Activated T-cell treated with anti-CD3 and anti-CD28 coated beads, Interleukin-2, amount 50 U/mL, for 24 hours (primary cell): ENCODE data around the gene PCDHGC5.
A peak's percentile ranks its signal among the peaks of the same experiment; 100 is the strongest.

ENCODE experiments used
- DNase-seq: peaks from one replicate; pipeline ENCODE4 v3.0.0-alpha.2; 2020
- H3K27ac Mint-ChIP-seq: 2 replicates; pipeline ENCODE4 v1.8.0; 2020; ENCODE audit warnings: mild to moderate bottlenecking, mixed read lengths
- H3K27me3 Mint-ChIP-seq: 2 replicates; pipeline ENCODE4 v1.8.0; 2020; ENCODE audit warnings: mixed read lengths
- H3K36me3 Mint-ChIP-seq: 2 replicates; pipeline ENCODE4 v1.8.0; 2020; ENCODE audit warnings: low read depth, mixed read lengths
- H3K4me1 Mint-ChIP-seq: 2 replicates; pipeline ENCODE4 v1.8.0; 2020; ENCODE audit warnings: low read depth, mixed read lengths
- H3K4me3 Mint-ChIP-seq: 2 replicates; pipeline ENCODE4 v1.8.0; 2020; ENCODE audit warnings: mild to moderate bottlenecking, moderate library complexity, mixed read lengths
- H3K9me3 Mint-ChIP-seq: 2 replicates; pipeline ENCODE4 v1.8.0; 2020; ENCODE audit warnings: mixed read lengths

PCDHGC5 gene

DNA sequence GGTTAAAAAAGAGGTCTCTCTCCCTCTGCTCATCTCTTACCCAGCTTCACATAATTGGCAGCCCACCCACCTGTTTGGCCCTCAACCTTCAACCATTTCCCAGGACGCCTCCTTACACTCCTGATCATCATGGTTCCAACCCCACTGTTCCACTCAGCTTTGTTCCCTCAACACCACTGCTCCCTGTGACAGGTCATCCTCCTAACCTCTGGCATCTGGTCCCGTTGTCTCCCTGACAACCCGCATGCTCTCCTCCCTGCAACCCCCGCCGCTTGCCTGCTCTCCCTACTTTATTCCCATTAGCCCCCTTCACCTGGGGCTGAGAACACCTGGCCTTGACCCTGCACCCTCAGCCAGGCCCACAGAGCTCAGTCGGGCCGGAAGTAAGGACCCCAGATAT lies 12.9 kb downstream of the PCDHGC5 start:
- no peaks in the 10 kb centered on the region for H3K9me3 Mint-ChIP-seq
- no peaks in the 10 kb centered on the region for H3K4me1 Mint-ChIP-seq
- H3K27me3 Mint-ChIP-seq = peaks cover 23% of the 10 kb centered on the region
- no peak for DNase-seq
- H3K36me3 Mint-ChIP-seq = no peaks in the 10 kb centered on the region
- H3K27ac Mint-ChIP-seq = no peak overlapping the region
- no peak overlapping the region for H3K4me3 Mint-ChIP-seq

DNA sequence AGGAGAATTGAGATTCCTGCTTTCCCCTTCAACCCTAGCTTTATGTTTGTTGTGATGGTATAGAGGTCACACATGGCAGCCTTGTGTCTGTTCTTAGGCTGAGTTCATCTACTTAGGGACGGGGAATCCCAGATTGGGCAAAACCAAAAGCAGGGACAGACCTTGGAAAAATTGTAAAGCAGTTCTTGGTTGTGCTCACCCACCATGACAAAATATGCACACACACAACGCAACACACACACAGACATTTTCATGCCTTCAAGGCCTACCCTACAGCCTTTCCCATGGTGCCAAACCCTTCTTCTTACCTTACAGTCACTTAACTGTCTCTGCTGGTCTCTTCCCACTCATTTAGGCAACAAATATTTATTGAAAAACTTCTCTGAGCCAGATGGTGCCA lies 14.8 kb downstream of the PCDHGC5 start:
- Mint-ChIP-seq H3K27ac (no peak overlapping the region), H3K4me3 (no peak overlapping the region), H3K27me3 (peaks cover 11% of the 10 kb centered on the region), H3K4me1 (peaks cover 2% of the 10 kb centered on the region), H3K9me3 (no peaks in the 10 kb centered on the region), H3K36me3 (no peaks in the 10 kb centered on the region)
- DNase-seq = no peak

DNA sequence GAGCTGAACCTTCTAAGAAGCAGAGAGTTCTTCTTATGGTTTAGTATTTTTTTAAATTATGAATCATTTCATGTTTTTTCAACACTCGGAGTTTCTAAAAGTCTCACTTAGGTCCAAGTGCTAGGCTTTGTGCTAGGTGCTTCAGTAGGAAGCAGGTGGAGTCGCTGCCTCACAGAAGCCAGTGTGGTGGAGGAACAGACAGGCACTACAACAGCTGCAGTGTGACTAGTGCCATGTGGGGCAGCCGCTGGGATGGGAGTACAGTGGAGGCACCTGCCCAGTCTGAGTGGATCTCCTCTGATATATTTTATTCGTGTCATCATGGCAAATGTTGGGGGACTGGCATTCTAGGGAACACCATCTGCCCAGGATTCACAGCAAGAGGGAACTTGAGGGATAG lies 15.3 kb downstream of the PCDHGC5 start:
- Mint-ChIP-seq H3K9me3 (no peaks in the 10 kb centered on the region), H3K4me1 (peaks cover 6% of the 10 kb centered on the region), H3K27ac (no peak overlapping the region), H3K4me3 (no peak overlapping the region), H3K27me3 (peaks cover 8% of the 10 kb centered on the region), H3K36me3 (no peaks in the 10 kb centered on the region)
- DNase-seq = no peak

DNA sequence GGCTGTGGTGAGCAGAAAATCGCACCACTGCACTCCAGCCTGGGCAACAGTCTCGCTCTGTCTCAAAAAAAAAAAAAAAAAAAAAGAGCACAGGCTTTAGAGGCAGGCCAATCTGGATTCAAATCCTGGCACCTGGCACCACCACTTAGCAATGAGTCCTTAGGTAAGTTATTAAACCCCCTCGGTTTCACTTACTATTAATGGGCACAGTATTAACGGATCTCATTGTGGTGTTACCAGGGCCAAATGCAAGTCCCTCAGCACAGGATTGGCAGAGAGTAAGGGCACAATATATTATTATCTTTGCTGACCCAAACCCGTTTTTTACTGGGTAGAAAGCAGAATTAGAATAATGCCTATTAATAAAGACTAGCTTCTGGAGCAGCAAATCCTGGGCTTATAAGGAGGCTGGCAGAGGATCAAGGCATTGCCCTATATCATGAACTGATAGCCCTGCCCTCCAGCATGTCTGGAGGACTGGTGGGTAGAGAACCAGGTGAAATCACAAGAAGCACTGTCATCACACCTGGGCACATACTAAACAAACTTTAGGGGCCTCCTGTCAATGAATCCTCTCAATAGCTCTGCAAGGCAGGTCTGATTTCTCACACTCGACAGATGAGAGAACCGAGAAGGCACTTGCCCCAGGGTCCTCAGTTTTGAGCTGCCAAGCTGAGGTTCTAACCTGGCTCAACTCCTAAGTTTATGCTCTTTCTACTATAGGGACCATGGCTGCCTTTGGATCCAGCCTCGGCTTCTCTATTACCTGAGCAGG lies 17.7 kb downstream of the PCDHGC5 start:
- Mint-ChIP-seq H3K4me3 (no peak overlapping the region), H3K4me1 (peaks cover 12% of the 10 kb centered on the region), H3K27me3 (peaks cover 4% of the 10 kb centered on the region), H3K27ac (no peak overlapping the region), H3K36me3 (no peaks in the 10 kb centered on the region), H3K9me3 (no peaks in the 10 kb centered on the region)
- DNase-seq = no peak

DNA sequence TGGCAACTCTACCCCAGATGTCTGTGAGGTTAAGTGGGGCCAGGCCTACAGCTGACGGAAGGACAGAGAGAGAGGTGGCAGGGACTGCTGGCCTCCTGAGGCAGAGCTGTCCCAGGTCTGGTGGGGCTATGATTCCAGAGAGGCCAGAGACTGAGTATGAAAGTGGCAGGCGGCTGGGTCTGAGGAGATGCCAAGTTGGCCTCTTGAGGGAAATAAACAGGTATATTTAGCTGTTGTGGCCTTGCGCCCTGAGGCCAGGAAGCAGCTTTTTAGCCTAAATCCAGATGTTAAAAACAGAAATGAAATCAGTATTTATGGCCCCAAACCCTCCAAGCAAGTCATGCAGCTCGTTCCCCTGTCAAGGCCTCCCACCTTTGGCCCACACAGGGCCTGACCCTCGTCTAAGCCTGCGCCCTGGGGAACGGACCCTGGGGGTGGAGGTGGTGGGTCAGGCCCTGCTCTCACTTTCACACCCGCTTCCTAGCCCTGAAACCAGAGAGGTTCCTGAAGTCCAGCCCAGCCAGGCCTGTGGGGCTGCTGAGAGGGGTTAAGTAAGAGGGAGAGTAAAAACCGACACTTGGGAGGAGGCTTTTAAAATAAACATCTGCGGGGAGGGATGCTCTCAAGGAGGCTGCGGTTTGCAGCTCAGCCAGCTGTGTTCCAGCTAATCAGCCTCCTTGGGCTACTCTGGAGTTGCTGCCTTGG lies 18.7 kb downstream of the PCDHGC5 start:
- no peak overlapping the region for H3K4me3 Mint-ChIP-seq

DNA sequence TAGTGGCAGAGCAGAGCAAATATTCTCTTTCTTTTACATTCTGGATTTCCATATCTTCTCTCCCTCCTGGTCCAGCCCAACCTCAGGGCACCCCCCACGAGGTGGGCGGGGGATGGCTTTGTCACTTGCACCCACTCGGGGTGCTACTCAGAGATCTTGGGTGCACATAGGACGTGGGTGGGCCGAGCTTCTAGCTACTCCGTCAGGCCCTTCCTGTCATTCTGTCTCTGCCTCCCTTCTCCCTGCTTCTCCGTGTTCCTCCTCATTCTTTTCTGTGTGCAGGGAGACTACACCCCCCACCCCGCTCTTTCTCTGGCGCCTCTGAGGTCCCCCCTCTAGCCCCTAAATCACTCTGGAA lies 19.5 kb downstream of the PCDHGC5 start:
- Mint-ChIP-seq H3K4me1 (peaks cover 21% of the 10 kb centered on the region), H3K9me3 (no peaks in the 10 kb centered on the region), H3K36me3 (peaks cover 4% of the 10 kb centered on the region), H3K4me3 (no peak overlapping the region), H3K27me3 (no peaks in the 10 kb centered on the region), H3K27ac (no peak overlapping the region)
- no peak for DNase-seq

More for the DNA sequence above, 18.7 kb downstream of the PCDHGC5 start:
- Mint-ChIP-seq H3K4me1 (peaks cover 15% of the 10 kb centered on the region), H3K27me3 (no peaks in the 10 kb centered on the region), H3K27ac (no peak overlapping the region), H3K36me3 (no peaks in the 10 kb centered on the region), H3K9me3 (no peaks in the 10 kb centered on the region)
- DNase-seq = no peak

DNA sequence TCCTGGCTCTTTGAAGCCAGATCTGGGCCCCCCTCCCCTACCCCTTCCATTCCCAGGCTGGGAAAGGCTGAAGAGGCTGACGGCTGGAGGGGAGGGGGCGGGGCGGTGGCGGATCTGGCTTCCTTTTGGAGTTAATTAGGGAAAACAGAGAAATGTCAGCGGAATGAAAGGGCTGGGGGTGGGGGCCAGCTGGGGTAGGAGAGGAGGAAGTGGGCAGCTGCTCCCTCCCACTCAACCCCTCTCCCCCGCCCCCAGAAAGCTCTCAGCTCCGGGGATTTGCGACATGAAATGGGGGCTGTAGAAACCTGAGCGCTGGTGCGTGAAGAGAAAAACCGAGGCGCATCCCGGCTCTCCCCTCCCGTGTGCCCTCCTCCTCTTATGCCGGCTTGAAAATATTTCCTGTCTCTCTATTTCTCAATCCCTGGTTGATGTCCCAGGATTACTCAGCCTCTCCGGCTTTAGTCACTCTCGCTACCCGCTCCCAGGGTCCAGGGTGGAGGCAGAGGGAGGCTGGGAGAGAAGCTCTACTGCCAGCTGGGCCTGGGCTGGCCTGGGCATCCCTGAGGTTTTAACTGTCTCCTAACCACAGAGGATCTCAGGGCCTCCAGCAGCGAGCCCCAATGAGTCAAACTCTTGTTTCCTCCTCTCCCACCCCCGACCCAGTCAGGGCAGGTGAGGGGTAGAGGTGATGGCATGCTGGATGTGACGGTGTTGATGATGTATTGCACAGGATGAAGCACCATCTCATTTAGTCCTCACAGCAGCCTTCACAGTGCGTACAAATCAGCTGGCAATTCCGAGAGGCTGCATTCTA lies 20.1 kb downstream of the PCDHGC5 start:
- Mint-ChIP-seq H3K4me3 (no peak overlapping the region), H3K9me3 (no peaks in the 10 kb centered on the region), H3K36me3 (peaks cover 10% of the 10 kb centered on the region), H3K4me1 (peaks cover 27% of the 10 kb centered on the region), H3K27me3 (no peaks in the 10 kb centered on the region), H3K27ac (no peak overlapping the region)
- DNase-seq = no peak

DNA sequence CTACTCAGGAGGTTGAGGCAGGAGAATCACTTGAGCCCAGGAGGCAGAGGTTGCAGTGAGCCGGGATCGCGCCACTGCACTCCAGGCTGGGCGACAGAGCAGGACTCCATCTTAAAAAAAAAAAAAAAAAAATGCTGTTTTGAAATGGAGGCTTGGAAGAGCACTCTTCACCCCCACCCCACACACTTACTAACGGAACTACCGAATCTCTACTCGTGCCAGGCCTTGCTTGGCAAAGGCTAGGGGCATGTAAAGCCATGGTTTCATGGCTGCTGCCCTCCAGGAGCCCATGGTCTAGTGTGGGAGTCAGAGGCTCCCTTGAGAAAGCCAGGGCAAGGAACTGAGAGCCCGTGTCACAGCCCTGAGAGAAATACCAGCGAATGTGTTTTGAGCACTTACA lies 21.3 kb downstream of the PCDHGC5 start:
- Mint-ChIP-seq H3K27me3 (no peaks in the 10 kb centered on the region), H3K36me3 (peaks cover 10% of the 10 kb centered on the region), H3K9me3 (no peaks in the 10 kb centered on the region), H3K4me1 (peaks cover 38% of the 10 kb centered on the region), H3K27ac (no peak overlapping the region), H3K4me3 (no peak overlapping the region)
- no peak for DNase-seq

DNA sequence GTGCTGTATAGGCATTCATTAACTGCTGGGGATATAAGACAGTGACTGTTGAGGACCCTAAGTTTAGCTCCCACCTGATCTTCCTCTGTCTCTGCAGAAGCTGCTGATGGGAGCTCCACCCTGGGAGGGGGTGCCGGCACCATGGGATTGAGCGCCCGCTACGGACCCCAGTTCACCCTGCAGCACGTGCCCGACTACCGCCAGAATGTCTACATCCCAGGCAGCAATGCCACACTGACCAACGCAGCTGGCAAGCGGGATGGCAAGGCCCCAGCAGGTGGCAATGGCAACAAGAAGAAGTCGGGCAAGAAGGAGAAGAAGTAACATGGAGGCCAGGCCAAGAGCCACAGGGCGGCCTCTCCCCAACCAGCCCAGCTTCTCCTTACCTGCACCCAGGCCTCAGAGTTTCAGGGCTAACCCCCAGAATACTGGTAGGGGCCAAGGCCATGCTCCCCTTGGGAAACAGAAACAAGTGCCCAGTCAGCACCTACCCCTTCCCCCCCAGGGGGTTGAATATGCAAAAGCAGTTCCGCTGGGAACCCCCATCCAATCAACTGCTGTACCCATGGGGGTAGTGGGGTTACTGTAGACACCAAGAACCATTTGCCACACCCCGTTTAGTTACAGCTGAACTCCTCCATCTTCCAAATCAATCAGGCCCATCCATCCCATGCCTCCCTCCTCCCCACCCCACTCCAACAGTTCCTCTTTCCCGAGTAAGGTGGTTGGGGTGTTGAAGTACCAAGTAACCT lies 22.1 kb downstream of the PCDHGC5 start:
- H3K27ac Mint-ChIP-seq = no peak overlapping the region
- no peak for DNase-seq
- no peak overlapping the region for H3K4me3 Mint-ChIP-seq
- peaks cover 10% of the 10 kb centered on the region for H3K36me3 Mint-ChIP-seq
- H3K27me3 Mint-ChIP-seq = no peaks in the 10 kb centered on the region
- peaks cover 46% of the 10 kb centered on the region for H3K4me1 Mint-ChIP-seq
- H3K9me3 Mint-ChIP-seq = no peaks in the 10 kb centered on the region

DNA sequence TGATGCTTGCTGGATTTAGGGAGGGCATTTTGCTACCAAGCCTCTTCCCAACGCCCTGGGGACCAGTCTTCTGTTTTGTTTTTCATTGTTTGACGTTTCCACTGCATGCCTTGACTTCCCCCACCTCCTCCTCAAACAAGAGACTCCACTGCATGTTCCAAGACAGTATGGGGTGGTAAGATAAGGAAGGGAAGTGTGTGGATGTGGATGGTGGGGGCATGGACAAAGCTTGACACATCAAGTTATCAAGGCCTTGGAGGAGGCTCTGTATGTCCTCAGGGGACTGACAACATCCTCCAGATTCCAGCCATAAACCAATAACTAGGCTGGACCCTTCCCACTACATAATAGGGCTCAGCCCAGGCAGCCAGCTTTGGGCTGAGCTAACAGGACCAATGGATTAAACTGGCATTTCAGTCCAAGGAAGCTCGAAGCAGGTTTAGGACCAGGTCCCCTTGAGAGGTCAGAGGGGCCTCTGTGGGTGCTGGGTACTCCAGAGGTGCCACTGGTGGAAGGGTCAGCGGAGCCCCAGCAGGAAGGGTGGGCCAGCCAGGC lies 23.0 kb downstream of the PCDHGC5 start:
- no peak overlapping the region for H3K4me3 Mint-ChIP-seq
- peaks cover 51% of the 10 kb centered on the region for H3K4me1 Mint-ChIP-seq

DNA sequence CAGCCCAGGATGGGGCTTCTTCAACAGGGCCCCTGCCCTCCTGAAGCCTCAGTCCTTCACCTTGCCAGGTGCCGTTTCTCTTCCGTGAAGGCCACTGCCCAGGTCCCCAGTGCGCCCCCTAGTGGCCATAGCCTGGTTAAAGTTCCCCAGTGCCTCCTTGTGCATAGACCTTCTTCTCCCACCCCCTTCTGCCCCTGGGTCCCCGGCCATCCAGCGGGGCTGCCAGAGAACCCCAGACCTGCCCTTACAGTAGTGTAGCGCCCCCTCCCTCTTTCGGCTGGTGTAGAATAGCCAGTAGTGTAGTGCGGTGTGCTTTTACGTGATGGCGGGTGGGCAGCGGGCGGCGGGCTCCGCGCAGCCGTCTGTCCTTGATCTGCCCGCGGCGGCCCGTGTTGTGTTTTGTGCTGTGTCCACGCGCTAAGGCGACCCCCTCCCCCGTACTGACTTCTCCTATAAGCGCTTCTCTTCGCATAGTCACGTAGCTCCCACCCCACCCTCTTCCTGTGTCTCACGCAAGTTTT lies 23.6 kb downstream of the PCDHGC5 start:
- peaks cover 10% of the 10 kb centered on the region for H3K36me3 Mint-ChIP-seq
- DNase-seq = peak; percentile 88
- peaks cover 51% of the 10 kb centered on the region for H3K4me1 Mint-ChIP-seq
- peak overlapping the region; percentile 70 for H3K4me3 Mint-ChIP-seq
- no peaks in the 10 kb centered on the region for H3K9me3 Mint-ChIP-seq
- H3K27me3 Mint-ChIP-seq = no peaks in the 10 kb centered on the region
- H3K27ac Mint-ChIP-seq = peak overlapping the region; percentile 80

More for the DNA sequence above, 23.0 kb downstream of the PCDHGC5 start:
- peaks cover 10% of the 10 kb centered on the region for H3K36me3 Mint-ChIP-seq
- H3K9me3 Mint-ChIP-seq = no peaks in the 10 kb centered on the region
- no peak for DNase-seq
- no peaks in the 10 kb centered on the region for H3K27me3 Mint-ChIP-seq
- no peak overlapping the region for H3K27ac Mint-ChIP-seq

DNA sequence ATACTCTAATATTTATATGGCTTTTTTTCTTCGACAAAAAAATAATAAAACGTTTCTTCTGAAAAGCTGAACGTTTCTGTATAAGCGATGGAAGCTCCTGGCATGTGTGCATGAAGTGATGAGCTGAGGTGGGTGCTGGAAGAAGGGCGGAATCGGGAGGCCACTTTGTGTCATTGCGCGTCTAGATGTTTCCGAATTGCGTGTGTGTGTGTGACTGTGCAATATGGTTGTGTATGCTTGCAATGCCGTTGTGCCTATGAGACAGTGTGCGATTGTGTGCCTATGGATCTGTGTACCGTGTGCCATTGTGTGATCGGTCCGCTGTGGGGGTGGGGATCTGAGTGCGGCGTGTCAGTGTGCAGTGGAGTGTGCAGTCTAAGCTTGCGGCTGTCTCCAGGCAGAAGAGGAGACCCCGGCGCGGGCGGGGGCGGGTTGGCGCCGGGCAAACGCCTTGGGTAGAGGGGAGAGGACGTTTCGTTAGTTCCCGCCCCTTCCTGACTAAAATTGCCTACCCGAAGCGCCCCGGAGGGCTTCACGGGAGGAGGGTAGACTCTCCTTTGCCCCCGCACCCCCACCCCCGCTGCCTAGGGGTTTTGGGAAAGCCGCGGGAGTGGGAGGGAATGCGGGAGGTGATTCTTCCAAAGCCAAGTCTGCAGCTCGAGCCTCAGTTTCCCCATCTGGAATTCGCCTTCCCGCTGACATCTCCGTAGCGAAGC lies 24.2 kb downstream of the PCDHGC5 start:
- no peaks in the 10 kb centered on the region for H3K9me3 Mint-ChIP-seq
- H3K4me3 Mint-ChIP-seq = peak overlapping the region; percentile 70
- peaks cover 10% of the 10 kb centered on the region for H3K36me3 Mint-ChIP-seq
- H3K27me3 Mint-ChIP-seq = no peaks in the 10 kb centered on the region
- DNase-seq = peak; percentile 67
- peak overlapping the region; percentile 80 for H3K27ac Mint-ChIP-seq
- H3K4me1 Mint-ChIP-seq = peaks cover 51% of the 10 kb centered on the region

DNA sequence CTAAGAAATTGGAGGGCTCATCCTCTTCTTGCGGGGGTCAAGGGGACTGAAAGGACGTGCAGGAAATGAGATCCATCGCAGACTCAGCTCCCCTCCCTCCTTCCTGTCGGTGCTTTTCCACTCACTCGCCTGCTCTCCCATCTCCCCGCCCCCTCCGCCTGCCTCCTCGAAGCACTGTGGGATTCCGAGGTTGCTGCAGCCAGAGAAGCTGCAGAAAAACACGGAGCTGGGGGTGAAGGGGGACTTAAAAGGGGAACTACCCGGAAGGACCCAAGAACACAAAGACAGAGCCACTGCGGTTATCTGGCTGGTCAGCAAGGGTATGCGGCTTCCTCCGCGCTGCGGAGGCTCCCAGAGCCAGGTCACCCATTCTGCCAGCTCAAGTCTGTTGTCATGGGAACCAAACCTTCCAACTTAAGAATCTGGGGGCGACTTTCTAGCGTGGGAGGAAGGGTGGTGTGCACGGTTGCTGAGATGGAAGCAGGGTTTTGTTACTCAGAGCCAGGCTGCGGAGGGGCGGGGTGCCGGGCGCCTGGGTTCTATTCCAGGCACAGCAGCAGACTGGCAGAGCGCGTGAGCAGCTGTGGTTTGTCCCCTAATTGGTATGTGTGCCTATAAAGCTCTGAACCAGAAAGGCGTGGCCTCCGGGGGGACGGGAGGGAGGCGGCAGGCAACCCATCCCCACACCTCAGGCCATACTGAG lies 24.9 kb downstream of the PCDHGC5 start:
- peaks cover 10% of the 10 kb centered on the region for H3K36me3 Mint-ChIP-seq
- H3K4me1 Mint-ChIP-seq = peaks cover 49% of the 10 kb centered on the region
- peak overlapping the region; percentile 80 for H3K27ac Mint-ChIP-seq
- peak; percentile 72 for DNase-seq
- peak overlapping the region; percentile 70 for H3K4me3 Mint-ChIP-seq
- H3K9me3 Mint-ChIP-seq = no peaks in the 10 kb centered on the region
- no peaks in the 10 kb centered on the region for H3K27me3 Mint-ChIP-seq
